ENCODE results near the gene SCN1A.

Gene SCN1A

GRCh38 chr2:166135152-166135848 lies 7.5 kb upstream of the SCN1A start:
- no peak overlapping the region for H3K4me2 ChIP-seq (ENCODE audit: insufficient read depth, low read length)
- no peak overlapping the region for H3K4me3 ChIP-seq (ENCODE audit: low read depth in 1 of 2, low read length in 2 of 2)
- H3K27ac ChIP-seq (ENCODE audit: low read length), result no peak overlapping the region
- no peaks in the 10 kb centered on the region for H3K4me1 ChIP-seq (ENCODE audit: insufficient read depth, low read length)
- H3K36me3 ChIP-seq (ENCODE audit: insufficient read depth, low read length), result no peaks in the 10 kb centered on the region
- no peaks in the 10 kb centered on the region for H3K9me3 ChIP-seq (ENCODE audit: insufficient read depth, low read length, severe bottlenecking)
- H2AFZ ChIP-seq (ENCODE audit: low read depth, low read length), result no peak overlapping the region
- H3K79me2 ChIP-seq (ENCODE audit: insufficient read depth, low read length), result no peaks in the 10 kb centered on the region
- H3K27me3 ChIP-seq (ENCODE audit: insufficient read depth, low read length, poor library complexity), result peaks cover 15% of the 10 kb centered on the region
- ATAC-seq (ENCODE audit: insufficient read depth, low read depth), result no peak
- no peak for DNase-seq
- no peak overlapping the region for H3K9ac ChIP-seq (ENCODE audit: low read depth, low read length)
- TF ChIP-seq CTCF (IDR thresholded peaks at IDR 0.05; ENCODE audit: borderline replicate concordance, extremely low read depth, low read length, poor library complexity, severe bottlenecking), result no peak
- TF ChIP-seq EZH2 (IDR thresholded peaks at IDR 0.05; ENCODE audit: borderline replicate concordance, low read depth, low read length, severe bottlenecking), result no peak
- H4K20me1 ChIP-seq (ENCODE audit: insufficient read depth, low read length), result no peaks in the 10 kb centered on the region

- H3K9me3 ChIP-seq (ENCODE audit: insufficient read depth, low read length, severe bottlenecking), result no peaks in the 10 kb centered on the region
- TF ChIP-seq CTCF (IDR thresholded peaks at IDR 0.05; ENCODE audit: borderline replicate concordance, extremely low read depth, low read length, poor library complexity, severe bottlenecking), result no peak
- TF ChIP-seq EZH2 (IDR thresholded peaks at IDR 0.05; ENCODE audit: borderline replicate concordance, low read depth, low read length, severe bottlenecking), result no peak
- ATAC-seq (ENCODE audit: insufficient read depth, low read depth), result no peak
Measured at GRCh38 chr2:166134252-166135151, 6.7 kb upstream of the SCN1A start.

GRCh38 chr2:166133653-166134052 lies 5.8 kb upstream of the SCN1A start:
- no peak overlapping the region for H3K4me2 ChIP-seq (ENCODE audit: insufficient read depth, low read length)
- no peaks in the 10 kb centered on the region for H3K36me3 ChIP-seq (ENCODE audit: insufficient read depth, low read length)
- ATAC-seq (ENCODE audit: insufficient read depth, low read depth) (no peak), DNase-seq (no peak)
- no peaks in the 10 kb centered on the region for H3K9me3 ChIP-seq (ENCODE audit: insufficient read depth, low read length, severe bottlenecking)
- H3K4me3 ChIP-seq (ENCODE audit: low read depth in 1 of 2, low read length in 2 of 2), result no peak overlapping the region
- H3K27me3 ChIP-seq (ENCODE audit: insufficient read depth, low read length, poor library complexity), result peaks cover 20% of the 10 kb centered on the region
- no peaks in the 10 kb centered on the region for H3K79me2 ChIP-seq (ENCODE audit: insufficient read depth, low read length)
- no peaks in the 10 kb centered on the region for H3K4me1 ChIP-seq (ENCODE audit: insufficient read depth, low read length)
- no peak overlapping the region for H2AFZ ChIP-seq (ENCODE audit: low read depth, low read length)
- no peak overlapping the region for H3K9ac ChIP-seq (ENCODE audit: low read depth, low read length)
- no peak overlapping the region for H3K27ac ChIP-seq (ENCODE audit: low read length)
- H4K20me1 ChIP-seq (ENCODE audit: insufficient read depth, low read length), result no peaks in the 10 kb centered on the region
- TF ChIP-seq EZH2 (IDR thresholded peaks at IDR 0.05; ENCODE audit: borderline replicate concordance, low read depth, low read length, severe bottlenecking), result no peak
- no peak for TF ChIP-seq CTCF (IDR thresholded peaks at IDR 0.05; ENCODE audit: borderline replicate concordance, extremely low read depth, low read length, poor library complexity, severe bottlenecking)

More at GRCh38 chr2:166134252-166135151, 6.7 kb upstream of the SCN1A start:
- Histone ChIP-seq H3K4me3 (ENCODE audit: low read depth in 1 of 2, low read length in 2 of 2) (no peak overlapping the region), H3K9ac (ENCODE audit: low read depth, low read length) (no peak overlapping the region), H3K36me3 (ENCODE audit: insufficient read depth, low read length) (no peaks in the 10 kb centered on the region), H2AFZ (ENCODE audit: low read depth, low read length) (no peak overlapping the region), H3K27me3 (ENCODE audit: insufficient read depth, low read length, poor library complexity) (peaks cover 20% of the 10 kb centered on the region), H3K4me2 (ENCODE audit: insufficient read depth, low read length) (no peak overlapping the region), H3K79me2 (ENCODE audit: insufficient read depth, low read length) (no peaks in the 10 kb centered on the region), H3K27ac (ENCODE audit: low read length) (no peak overlapping the region), H4K20me1 (ENCODE audit: insufficient read depth, low read length) (no peaks in the 10 kb centered on the region), H3K4me1 (ENCODE audit: insufficient read depth, low read length) (no peaks in the 10 kb centered on the region)
- no peak for DNase-seq
